Tibial artery (tissue), 4 donors: ENCODE data around the gene COASY.
A peak's percentile ranks its signal among the peaks of the same experiment; 100 is the strongest.

Experiments
- DNase-seq, 2 donors: peaks; one replicate each; pipeline ENCODE4 v3.0.0-alpha.2; 2019
- H3K27ac ChIP-seq, 2 donors: fragments of 200-600 bp; sonication (generic) in 1 of 2; 1 replicate in 1 of 2; 2 replicates in 1 of 2; pipeline ENCODE4 v1.5.1; 2018 to 2019; ENCODE audit warnings: mild to moderate bottlenecking in 1 of 2
- H3K27me3 ChIP-seq, 2 donors: fragments of 200-600 bp; sonication (generic) in 1 of 2; one replicate each; pipeline versions ENCODE4 v1.5.1 to v1.6.0; 2016 to 2019
- H3K36me3 ChIP-seq, 3 donors: fragments of 200-600 bp; sonication (generic) in 2 of 3; one replicate each; pipeline ENCODE4 v1.5.1; 2016 to 2019; ENCODE audit warnings: mild to moderate bottlenecking in 2 of 3
- H3K4me1 ChIP-seq, 4 donors: fragments of 200-600 bp; sonication (generic) in 2 of 4; 1 replicate in 3 of 4; 2 replicates in 1 of 4; pipeline ENCODE4 v1.5.1; 2016 to 2019
- H3K4me3 ChIP-seq, 2 donors: fragments of 200-600 bp; sonication (generic) in 1 of 2; 1 replicate in 1 of 2; 2 replicates in 1 of 2; pipeline ENCODE4 v1.5.1; 2018 to 2019; ENCODE audit warnings: mild to moderate bottlenecking in 2 of 2
- H3K9me3 ChIP-seq, 3 donors: fragments of 200-600 bp; sonication (generic) in 1 of 3; one replicate each; pipeline ENCODE4 v1.5.1; 2016 to 2019
- intact Hi-C: fragments of 100-400 bp; cut with DNase I; formaldehyde crosslinking; loops from one replicate; pipeline ENCODE4 v1.15.0; 2023; ENCODE audit warnings: low total_unique reads
- TF ChIP-seq, protein P1 (sequence below), 2 experiments: fragments of 200-600 bp in 1 of 2; fragments of 450-650 bp in 1 of 2; IDR thresholded peaks; one replicate each; pipeline ENCODE4 v1.5.1; 2017 to 2019; ENCODE audit warnings: antibody characterized with exemption in 2 of 2, mild to moderate bottlenecking in 1 of 2, moderate library complexity in 1 of 2

The COASY gene

DNA sequence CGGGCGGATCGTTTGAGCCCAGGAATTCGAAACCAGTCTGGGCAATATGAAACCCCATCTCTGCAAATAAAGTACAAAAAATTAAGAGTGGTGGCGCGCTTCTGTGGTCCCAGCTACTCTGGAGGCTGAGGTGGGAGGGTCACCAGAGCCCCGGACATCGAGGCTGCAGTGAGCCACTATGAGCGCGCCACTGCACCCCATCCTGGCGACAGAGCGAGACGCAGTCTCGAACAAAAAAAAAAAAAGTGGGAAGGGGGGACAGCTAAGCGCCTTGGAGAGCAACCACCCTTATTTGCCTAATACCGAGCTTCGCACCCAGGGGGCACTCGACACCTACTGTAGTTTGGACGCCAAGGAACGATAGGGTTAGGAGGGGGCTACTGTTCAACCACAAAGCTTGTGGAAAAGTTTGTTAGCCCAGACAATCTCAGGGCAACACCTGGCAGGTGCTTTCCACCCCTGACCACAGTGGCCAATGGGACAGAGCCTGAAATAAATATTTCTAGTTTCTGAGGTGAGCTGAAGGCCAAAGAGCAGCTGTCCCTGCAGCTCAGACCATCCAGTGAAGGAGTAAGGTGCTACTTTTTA is 16.4 kb downstream of the COASY start:
- H3K27ac ChIP-seq: peak overlapping the region; percentile 78 to 89
- peaks cover 0 to 21% (median 19%) of the 10 kb centered on the region in 4 donors for H3K4me1 ChIP-seq
- peak in 1 of 2 donors; percentile 69 for DNase-seq
- intact Hi-C loops: loop anchor here (1.0 kb wide), 1 partner anchor 105 kb away; no protein-coding TSS in a partner anchor
- H3K4me3 ChIP-seq: peak overlapping the region; percentile 57 to 61
- peaks cover 34 to 62% (median 46%) of the 10 kb centered on the region in 3 donors for H3K36me3 ChIP-seq
- TF ChIP-seq, protein P1, sequence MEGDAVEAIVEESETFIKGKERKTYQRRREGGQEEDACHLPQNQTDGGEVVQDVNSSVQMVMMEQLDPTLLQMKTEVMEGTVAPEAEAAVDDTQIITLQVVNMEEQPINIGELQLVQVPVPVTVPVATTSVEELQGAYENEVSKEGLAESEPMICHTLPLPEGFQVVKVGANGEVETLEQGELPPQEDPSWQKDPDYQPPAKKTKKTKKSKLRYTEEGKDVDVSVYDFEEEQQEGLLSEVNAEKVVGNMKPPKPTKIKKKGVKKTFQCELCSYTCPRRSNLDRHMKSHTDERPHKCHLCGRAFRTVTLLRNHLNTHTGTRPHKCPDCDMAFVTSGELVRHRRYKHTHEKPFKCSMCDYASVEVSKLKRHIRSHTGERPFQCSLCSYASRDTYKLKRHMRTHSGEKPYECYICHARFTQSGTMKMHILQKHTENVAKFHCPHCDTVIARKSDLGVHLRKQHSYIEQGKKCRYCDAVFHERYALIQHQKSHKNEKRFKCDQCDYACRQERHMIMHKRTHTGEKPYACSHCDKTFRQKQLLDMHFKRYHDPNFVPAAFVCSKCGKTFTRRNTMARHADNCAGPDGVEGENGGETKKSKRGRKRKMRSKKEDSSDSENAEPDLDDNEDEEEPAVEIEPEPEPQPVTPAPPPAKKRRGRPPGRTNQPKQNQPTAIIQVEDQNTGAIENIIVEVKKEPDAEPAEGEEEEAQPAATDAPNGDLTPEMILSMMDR (IDR thresholded peaks at IDR 0.05): peak; percentile 71 to 73
- H3K9me3 ChIP-seq: no peaks in the 10 kb centered on the region
- H3K27me3 ChIP-seq: no peaks in the 10 kb centered on the region

DNA sequence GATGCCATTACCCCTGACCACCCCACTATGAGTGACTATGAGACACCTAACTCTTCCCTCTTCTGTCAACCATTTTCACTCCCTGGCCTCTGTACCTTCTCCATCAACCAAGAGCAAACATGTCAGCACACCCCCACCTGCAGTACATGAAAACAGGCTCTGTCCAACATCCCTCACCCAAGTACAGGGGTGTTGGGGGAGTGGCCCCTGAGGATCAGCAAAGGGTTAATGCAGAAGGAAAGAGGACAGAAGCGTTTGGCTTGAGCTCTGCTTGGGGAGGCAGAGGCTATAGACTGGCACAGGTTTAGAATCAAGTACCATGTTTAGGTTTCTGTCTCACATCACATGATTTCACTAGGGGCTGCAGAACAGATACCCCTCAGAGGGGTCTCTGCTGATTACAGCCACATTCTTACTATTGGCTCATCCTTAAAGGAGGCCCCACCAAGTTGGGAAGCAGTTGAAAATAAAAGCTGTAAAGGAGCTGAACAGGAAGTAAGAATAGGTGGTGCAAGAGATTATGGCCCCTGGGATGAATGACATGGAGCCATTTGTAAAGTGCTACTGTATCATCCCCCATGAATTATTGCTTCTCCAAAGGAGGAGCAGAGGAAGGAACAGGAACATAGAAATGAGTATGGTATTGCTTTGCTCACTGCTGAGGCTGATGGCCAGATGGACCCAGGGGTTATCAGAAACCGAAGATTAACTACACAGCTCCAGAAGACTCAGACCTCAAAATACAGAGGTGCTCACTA is 18.0 kb downstream of the COASY start:
- TF ChIP-seq, protein P1 (IDR thresholded peaks at IDR 0.05): no peak
- no peak for DNase-seq
- no peaks in the 10 kb centered on the region for H3K27me3 ChIP-seq
- H3K4me1 ChIP-seq: peaks cover 0 to 21% (median 19%) of the 10 kb centered on the region in 4 donors
- intact Hi-C loops: loop anchor here (10.0 kb wide), 1 partner anchor 185 kb away; the partner anchor contains the start of gene RAMP2
- H3K27ac ChIP-seq: no peak overlapping the region
- no peaks in the 10 kb centered on the region for H3K9me3 ChIP-seq
- H3K36me3 ChIP-seq: peaks cover 40 to 62% (median 53%) of the 10 kb centered on the region in 3 donors
- H3K4me3 ChIP-seq: no peak overlapping the region

DNA sequence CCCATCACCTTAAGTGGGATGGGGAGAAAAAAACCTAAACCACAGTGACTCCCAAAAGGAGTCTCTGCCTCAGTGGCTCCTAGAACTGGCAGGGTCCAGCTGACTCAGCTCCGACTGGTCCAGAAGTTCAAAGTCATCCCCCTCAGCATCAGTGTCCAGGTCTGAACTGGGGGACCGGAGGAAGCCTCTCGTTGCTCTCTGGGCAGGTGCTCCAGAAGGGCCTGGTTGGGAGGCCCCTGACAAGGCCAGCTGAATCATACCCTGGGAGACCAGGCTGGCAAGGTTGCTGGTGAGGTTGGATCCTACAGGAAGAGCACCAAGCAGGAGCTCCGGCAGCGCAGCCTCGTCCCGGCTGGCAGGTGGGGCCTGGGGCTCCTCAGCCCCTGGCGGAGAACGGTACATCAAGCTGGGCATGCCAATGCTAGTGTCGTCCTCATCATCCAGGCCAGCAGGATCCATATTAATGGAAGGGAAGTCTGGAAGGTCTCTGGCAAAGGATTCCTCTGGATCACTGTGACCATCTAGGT is 19.9 kb downstream of the COASY start:
- intact Hi-C loops: loop anchor here (10.0 kb wide), 1 partner anchor 183 kb away; the partner anchor contains the start of gene RAMP2
- Histone ChIP-seq H3K36me3 (peaks cover 55 to 74% (median 71%) of the 10 kb centered on the region in 3 donors), H3K27me3 (no peaks in the 10 kb centered on the region), H3K4me1 (peaks cover 0 to 30% (median 21%) of the 10 kb centered on the region in 4 donors), H3K4me3 (no peak overlapping the region), H3K9me3 (no peaks in the 10 kb centered on the region), H3K27ac (no peak overlapping the region)
- TF ChIP-seq, protein P1 (IDR thresholded peaks at IDR 0.05): no peak
- no peak for DNase-seq

DNA sequence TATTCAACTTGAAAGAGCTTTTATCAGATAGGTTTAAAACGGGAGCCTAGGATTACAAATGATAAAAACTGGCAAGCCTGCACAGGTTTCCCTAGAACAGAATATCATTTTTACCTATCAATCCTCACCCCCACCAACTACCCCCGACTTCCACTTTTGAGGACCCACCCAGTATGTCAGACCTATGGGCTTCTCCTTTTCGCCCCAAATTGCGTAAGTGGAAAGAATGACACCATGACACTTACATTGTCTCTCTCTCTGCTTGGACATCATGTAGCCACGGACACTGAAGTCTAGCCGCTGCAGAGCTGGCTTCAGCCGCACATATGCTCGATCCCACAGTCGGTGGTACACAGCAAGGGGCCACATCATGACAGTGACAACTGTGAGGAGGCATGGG is 22.9 kb downstream of the COASY start:
- no peak overlapping the region for H3K4me3 ChIP-seq
- TF ChIP-seq, protein P1 (IDR thresholded peaks at IDR 0.05): no peak
- no peaks in the 10 kb centered on the region for H3K27me3 ChIP-seq
- H3K36me3 ChIP-seq: peaks cover 73 to 100% (median 99%) of the 10 kb centered on the region in 3 donors
- H3K4me1 ChIP-seq: peaks cover 0 to 13% (median 5%) of the 10 kb centered on the region in 4 donors
- DNase-seq: no peak
- H3K9me3 ChIP-seq: no peaks in the 10 kb centered on the region
- no peak overlapping the region for H3K27ac ChIP-seq
- intact Hi-C loops: loop anchor here (10.0 kb wide), 1 partner anchor 180 kb away; the partner anchor contains the start of gene RAMP2

DNA sequence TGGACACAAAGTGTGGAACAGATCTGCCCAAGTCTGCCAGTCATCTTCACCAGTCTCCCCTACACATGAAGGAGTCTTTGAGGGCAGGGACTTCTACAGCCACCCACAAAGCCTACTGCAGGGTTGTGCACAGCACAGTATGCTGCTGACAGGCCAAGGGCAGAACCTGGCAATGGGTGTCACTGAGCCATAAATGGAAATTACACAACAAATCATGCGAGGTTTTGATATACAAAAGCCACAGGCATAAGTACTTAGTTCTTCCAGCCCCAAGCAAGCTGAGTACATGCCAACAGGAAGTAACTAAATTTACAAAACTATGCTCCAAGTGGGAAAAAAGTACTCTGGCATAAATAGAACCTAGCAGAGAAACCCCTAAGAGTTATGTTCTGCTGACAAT is 23.4 kb downstream of the COASY start:
- TF ChIP-seq, protein P1 (IDR thresholded peaks at IDR 0.05): no peak
- peaks cover 76 to 100% (median 99%) of the 10 kb centered on the region in 3 donors for H3K36me3 ChIP-seq
- H3K27ac ChIP-seq: no peak overlapping the region
- DNase-seq: no peak
- H3K27me3 ChIP-seq: no peaks in the 10 kb centered on the region
- intact Hi-C loops: loop anchor here (10.0 kb wide), 1 partner anchor 179 kb away; the partner anchor contains the start of gene RAMP2
- no peaks in the 10 kb centered on the region for H3K9me3 ChIP-seq
- peaks cover 0 to 13% (median 5%) of the 10 kb centered on the region in 4 donors for H3K4me1 ChIP-seq
- H3K4me3 ChIP-seq: no peak overlapping the region
